Heart left ventricle (tissue), 16 donors: ENCODE data around the gene SPRED3. TPM values are rescaled to one million over a fixed set of nuclear protein-coding genes. Genes with fewer than 3 reads are reported as not detected.
A peak's percentile ranks its signal among the peaks of the same experiment; 100 is the strongest.

Experiments used
- ATAC-seq, 4 donors: fragments of 200-7000 bp; cut with Tn5 transposase; one replicate each; pipeline ENCODE4 v1.9.1; 2020 to 2022; ENCODE audit warnings: moderate library complexity in 4 of 4, mild to moderate bottlenecking in 3 of 4, moderate number of reproducible peaks in 1 of 4
- DNase-seq, 5 donors: peaks; one replicate each; pipeline ENCODE4 v3.0.0-alpha.2; 2020
- H3K27ac ChIP-seq, 12 donors: fragments of 200-600 bp; sonication (generic) in 4 of 12; one replicate each; pipeline versions ENCODE4 v1.5.0 to v1.8.0; 2016 to 2022; ENCODE audit warnings: mild to moderate bottlenecking in 2 of 12
- H3K27me3 ChIP-seq, 9 donors: fragments of 200-600 bp; sonication (generic) in 2 of 9; one replicate each; pipeline versions ENCODE4 v1.5.1 to v1.8.0; 2016 to 2022; ENCODE audit warnings: mild to moderate bottlenecking in 3 of 9
- H3K36me3 ChIP-seq, 9 donors: fragments of 200-600 bp; sonication (generic) in 2 of 9; one replicate each; pipeline versions ENCODE4 v1.5.0 to v1.8.0; 2018 to 2022; ENCODE audit warnings: mild to moderate bottlenecking in 2 of 9
- H3K4me1 ChIP-seq, 12 donors: fragments of 200-600 bp; sonication (generic) in 4 of 12; one replicate each; pipeline versions ENCODE4 v1.5.0 to v1.8.0; 2016 to 2022; ENCODE audit warnings: mild to moderate bottlenecking in 3 of 12
- H3K4me3 ChIP-seq, 12 donors: fragments of 200-600 bp; sonication (generic) in 4 of 12; one replicate each; pipeline versions ENCODE4 v1.5.0 to v1.8.0; 2017 to 2022; ENCODE audit warnings: mild to moderate bottlenecking in 9 of 12, moderate library complexity in 4 of 12
- H3K9me3 ChIP-seq, 12 donors: fragments of 200-600 bp; sonication (generic) in 4 of 12; one replicate each; pipeline versions ENCODE4 v1.5.0 to v1.8.0; 2016 to 2022; ENCODE audit warnings: mild to moderate bottlenecking in 1 of 12
- CTCF ChIP-seq, 12 donors: fragments of 200-600 bp; sonication (generic) in 4 of 12; IDR thresholded peaks; one replicate each; pipeline versions ENCODE4 v1.5.0 to v1.8.0; 2018 to 2022; ENCODE audit warnings: antibody characterized with exemption in 12 of 12, mild to moderate bottlenecking in 5 of 12
- POLR2A ChIP-seq, 2 donors: fragments of 450-650 bp; IDR thresholded peaks; one replicate each; pipeline ENCODE4 v1.6.1; 2017; ENCODE audit warnings: antibody characterized with exemption in 2 of 2, mild to moderate bottlenecking in 2 of 2, moderate library complexity in 2 of 2
- WGBS, 4 donors: extraction: QIAGEN DNeasy Blood & Tissue Kit in 2 of 4; methylation state at CpG; one replicate each; pipeline versions ENCODE4 v1.1.5 to v1.1.7; 2013 to 2018; 5-methylcytosine and 5-hydroxymethylcytosine counted together
- intact Hi-C, 10 donors: fragments of 100-400 bp; cut with DNase I; formaldehyde crosslinking; loops; one replicate each; pipeline versions ENCODE4 v1.11.1 to v1.14.2; 2022
- polyA plus RNA-seq, 2 donors: library from polyadenylated mRNA; stranded (reverse); fragments of 200-250 nt; gene quantifications; one replicate each; pipeline ENCODE4 v1.2.3, GENCODE V29; 2013
- total RNA-seq, 9 donors: library from RNA; depleted of rRNA in 2 of 9; stranded (reverse); fragments of >200 nt in 2 of 9; fragmentation: NEBNext Ultra II Directional in 3 of 9; extraction: Animal tissue kit (Norgen Biotek cat#: 25700) in 3 of 9; gene quantifications; one replicate each; pipeline versions ENCODE4 v1.1.0 to v1.2.4, GENCODE V29; 2016 to 2023
- donor health status: ischemic (EF 13 %, LVEDD 7.1; RV severe dilation, severe dysfunction).
- donor health status: healthy with polysubstance abuse.
- donor health status: DM: no; HTN: yes; CAD: no.
- donor health status: DM: no; HTN: no; CAD: no.
- donor health status: ischemic (EF 25% LVEDD 6.9; RV normal size, moderate dysfunction).
- donor health status: ischemic (EF 25% LVEDD 5.7; RV mildly dilated, moderate dysfunction).
- donor health status: healthy.
- donor health status: DM: yes; HTN: yes; CAD: no.
- donor health status: ischemic (EF 35%, LVEDD 5.7; RV mildly dilated, moderate dysfunction).
- donor health status: nonischemic (EF 11% LVEDD 7.7; RV severe dilation, severe dysfunction).
- donor health status: DM: yes; HTN: yes; CAD: no.
- donor health status: PGD.
- donor health status: ischemic (EF 29% LVEDD 5.4; RV normal size, mild dysfunction).
- donor health status: nonischemic (EF 23%, LVEDD 6.1; RV moderate dilation, normal function).

Gene SPRED3
- total and polyA plus RNA-seq, 11 donors, result 0.18 to 3.1 (median 0.72) TPM; not detected in 1

GRCh38 chr19:38391911-38392464, 3.5 kb downstream of the SPRED3 start:
- Histone ChIP-seq H3K27ac (no peak overlapping the region), H3K27me3 (peaks cover 7 to 58% (median 26%) of the 10 kb centered on the region in 9 donors), H3K4me3 (no peak overlapping the region), H3K4me1 (peaks cover 0 to 39% (median 21%) of the 10 kb centered on the region in 12 donors), H3K36me3 (no peaks in the 10 kb centered on the region), H3K9me3 (no peaks in the 10 kb centered on the region)
- no peak for TF ChIP-seq CTCF (IDR thresholded peaks at IDR 0.05)
- no peak for TF ChIP-seq POLR2A (IDR thresholded peaks at IDR 0.05)
- ATAC-seq (no peak), DNase-seq (no peak)
- WGBS, 4 donors, result 57 to 61% (median 58%) methylated on average over 8 of the region's 8 CpGs
- intact Hi-C loops, result loop anchor here in 3 of 10 donors (10.0 kb wide), 3 partner anchors 223 to 543 kb away; partner anchors contain the start of genes EIF3K (in 1 of the 3), MAP4K1 (in 1 of the 3), MRPS12 (in 1 of the 3) and SARS2 (in 1 of the 3)

GRCh38 chr19:38392707-38393308, 4.3 kb downstream of the SPRED3 start:
- ATAC-seq (no peak), DNase-seq (no peak)
- H3K27ac ChIP-seq, result no peak overlapping the region
- H3K9me3 ChIP-seq, result no peaks in the 10 kb centered on the region
- intact Hi-C loops, result loop anchor here in 3 of 10 donors (10.0 kb wide), 3 partner anchors 222 to 542 kb away; partner anchors contain the start of genes EIF3K (in 1 of the 3), MAP4K1 (in 1 of the 3), MRPS12 (in 1 of the 3) and SARS2 (in 1 of the 3)
- peaks cover 7 to 57% (median 34%) of the 10 kb centered on the region in 9 donors for H3K27me3 ChIP-seq
- no peaks in the 10 kb centered on the region for H3K36me3 ChIP-seq
- H3K4me3 ChIP-seq, result no peak overlapping the region
- WGBS, 4 donors, result 69 to 75% (median 72%) methylated on average over 6 of the region's 6 CpGs
- TF ChIP-seq CTCF (IDR thresholded peaks at IDR 0.05) (no peak), POLR2A (IDR thresholded peaks at IDR 0.05) (no peak)
- peaks cover 0 to 31% (median 14%) of the 10 kb centered on the region in 12 donors for H3K4me1 ChIP-seq

GRCh38 chr19:38394488-38394887, 6.0 kb downstream of the SPRED3 start:
- H3K27ac ChIP-seq, result no peak overlapping the region
- ATAC-seq (no peak), DNase-seq (no peak)
- H3K27me3 ChIP-seq, result peaks cover 11 to 59% (median 51%) of the 10 kb centered on the region in 9 donors
- H3K4me1 ChIP-seq, result peaks cover 0 to 15% (median 0%) of the 10 kb centered on the region in 12 donors
- no peaks in the 10 kb centered on the region for H3K36me3 ChIP-seq
- intact Hi-C loops, result loop anchor here in 3 of 10 donors (10.0 kb wide), 3 partner anchors 220 to 540 kb away; partner anchors contain the start of genes EIF3K (in 1 of the 3), MAP4K1 (in 1 of the 3), MRPS12 (in 1 of the 3) and SARS2 (in 1 of the 3)
- TF ChIP-seq CTCF (IDR thresholded peaks at IDR 0.05), result no peak
- no peak for TF ChIP-seq POLR2A (IDR thresholded peaks at IDR 0.05)
- 5 to 9% (median 5%) methylated on average over 19 to 30 of the region's 30 CpGs for WGBS, 4 donors
- peak overlapping the region in 1 of 12 donors; percentile 10 for H3K4me3 ChIP-seq
- no peaks in the 10 kb centered on the region for H3K9me3 ChIP-seq
